OCI-LY7 (cell line): ENCODE measurements around the gene B3GNT9. TPM values are rescaled to one million over a fixed set of nuclear protein-coding genes. Genes with fewer than 3 reads are reported as not detected.

ENCODE experiments used
- BruUV-seq: library from RNA; stranded (reverse); fragments of 400-500 nt; replicated peaks from 2 replicates; lab custom pipeline; 2021; lab: Mats Ljungman, UMichigan
- CTCF ChIA-PET: fragments of 300-600 bp; sonication (Branson Sonifier 250); formaldehyde crosslinking; loops from one replicate; lab custom pipeline; 2022; ENCODE audit warnings: antibody characterized with exemption; ENCODE audit not compliant: unreplicated experiment; lab: Charles Lee
- POLR2A ChIA-PET: fragments of 300-600 bp; sonication (Branson Sonifier 250); formaldehyde crosslinking; loops from one replicate; lab custom pipeline; 2022; ENCODE audit warnings: antibody characterized with exemption; lab: Charles Lee
- DNase-seq: peaks from one replicate; pipeline ENCODE4 v3.0.0-alpha.2; 2015; ENCODE audit warnings: low spot score
- H2AFZ ChIP-seq: fragments of 200-600 bp; sonication (generic), shearing (Covaris generic); 2 replicates; pipeline ENCODE4 v1.6.1; 2014; ENCODE audit warnings: mild to moderate bottlenecking, antibody characterized with exemption, low read length, moderate library complexity
- H3K27ac ChIP-seq: fragments of 200-600 bp; sonication (generic); 2 replicates; pipeline ENCODE4 v1.5.1; 2014; ENCODE audit warnings: mixed run types, low read depth, mild to moderate bottlenecking, moderate library complexity, low read length, inconsistent platforms; ENCODE audit not compliant: poor library complexity, severe bottlenecking
- H3K36me3 ChIP-seq: fragments of 200-600 bp; sonication (generic); 2 replicates; pipeline ENCODE4 v1.6.1; 2014; ENCODE audit warnings: mild to moderate bottlenecking, antibody characterized with exemption, low read length, moderate library complexity, mixed read lengths; ENCODE audit not compliant: insufficient read depth
- H3K4me1 ChIP-seq: fragments of 200-600 bp; sonication (generic); 2 replicates; pipeline ENCODE4 v1.5.1; 2014; ENCODE audit warnings: mild to moderate bottlenecking, low read length; ENCODE audit not compliant: insufficient read depth, poor library complexity, severe bottlenecking
- H3K4me2 ChIP-seq: fragments of 200-600 bp; sonication (generic); 2 replicates; pipeline ENCODE4 v1.6.1; 2014; ENCODE audit warnings: mild to moderate bottlenecking, low read length
- H3K4me3 ChIP-seq: fragments of 200-600 bp; sonication (generic); 2 replicates; pipeline ENCODE4 v1.5.1; 2014; ENCODE audit warnings: mild to moderate bottlenecking, low read depth, low read length; ENCODE audit not compliant: poor library complexity, severe bottlenecking
- H3K79me2 ChIP-seq: fragments of 200-600 bp; sonication (generic); 2 replicates; pipeline ENCODE4 v1.6.1; 2016; ENCODE audit warnings: low read depth, mild to moderate bottlenecking, low read length, moderate library complexity, mixed read lengths; ENCODE audit not compliant: insufficient read depth
- H3K9me2 ChIP-seq: fragments of 200-600 bp; sonication (generic); 2 replicates; pipeline ENCODE4 v1.6.1; 2016; ENCODE audit warnings: mild to moderate bottlenecking, low read length, mixed read lengths; ENCODE audit not compliant: insufficient read depth
- H3K9me3 ChIP-seq: fragments of 200-600 bp; sonication (generic); 2 replicates; pipeline ENCODE4 v1.6.1; 2014; ENCODE audit warnings: mild to moderate bottlenecking, mixed run types, low read length, mixed read lengths
- H4K20me1 ChIP-seq: fragments of 200-600 bp; sonication (generic); 2 replicates; pipeline ENCODE4 v1.6.1; 2014; ENCODE audit warnings: mild to moderate bottlenecking, antibody characterized with exemption, low read length, moderate library complexity, mixed read lengths; ENCODE audit not compliant: insufficient read depth
- EZH2phosphoT487 ChIP-seq: fragments of 200-600 bp; sonication (generic); IDR thresholded peaks from 2 replicates; pipeline ENCODE4 v1.6.1; 2018; ENCODE audit warnings: low read depth, borderline replicate concordance, mild to moderate bottlenecking, mixed run types, antibody characterized with exemption, low read length, moderate library complexity, mixed read lengths
- intact Hi-C: fragments of 100-400 bp; cut with micrococcal nuclease; formaldehyde crosslinking; loops from one replicate; pipeline ENCODE4 v1.10.0; 2022; ENCODE audit not compliant: unreplicated experiment
- total RNA-seq, 2 experiments: library from RNA; depleted of rRNA in 1 of 2; stranded (reverse); fragments of >200 nt in 1 of 2; shearing (Covaris generic) in 1 of 2; gene quantifications; 2 replicates each; pipeline ENCODE4 v1.2.3, GENCODE V29; 2014 to 2022
- TF ChIP-seq, protein P1 (sequence below): fragments of 200-600 bp; sonication (generic); conservative IDR thresholded peaks from 2 replicates; pipeline ENCODE4 v1.5.1; 2014; ENCODE audit warnings: mild to moderate bottlenecking, antibody characterized with exemption, low read length, moderate library complexity, mixed read lengths

B3GNT9 gene
- total RNA-seq, 2 experiments from 2014 or later = 1.1 to 2.7 TPM

DNA sequence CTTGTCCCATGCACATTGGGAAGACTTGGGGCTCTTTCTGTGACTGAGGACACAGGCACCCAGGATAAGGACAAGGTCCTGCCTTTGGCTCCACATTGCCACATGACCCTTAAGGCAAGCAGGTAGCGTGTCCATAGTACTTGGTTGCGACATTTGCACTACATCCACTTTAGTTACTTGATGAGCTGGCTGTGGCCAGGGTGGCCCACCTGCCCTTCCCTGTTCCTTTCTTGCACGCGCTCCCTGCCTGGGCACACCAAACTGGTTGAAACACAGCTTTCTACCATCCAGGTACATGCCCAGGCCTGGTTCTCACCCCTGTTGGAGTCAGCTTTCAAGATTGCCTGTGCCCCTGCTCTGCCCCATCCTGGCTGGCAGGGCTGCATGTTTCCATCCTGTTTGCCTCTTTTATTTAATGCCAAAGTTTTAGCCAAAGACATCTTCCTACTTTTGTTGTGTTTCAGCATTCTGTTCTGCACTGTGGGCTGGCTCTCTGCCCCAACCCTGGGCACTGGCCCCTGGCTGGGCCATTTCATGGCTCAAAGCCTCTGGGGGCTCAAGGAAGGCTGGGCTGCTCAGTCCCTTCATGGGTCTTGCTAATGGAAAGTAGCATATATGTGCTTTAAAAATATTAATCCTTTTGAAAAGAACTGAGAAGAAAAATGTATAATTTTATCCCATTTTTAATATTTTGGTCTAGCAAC, 3.2 kb downstream of the B3GNT9 start:
- Histone ChIP-seq H3K4me3 (no peak overlapping the region), H3K27ac (no peak overlapping the region), H3K4me1 (no peaks in the 10 kb centered on the region), H2AFZ (no peak overlapping the region), H3K79me2 (no peaks in the 10 kb centered on the region), H4K20me1 (no peaks in the 10 kb centered on the region), H3K36me3 (peaks cover 59% of the 10 kb centered on the region), H3K9me3 (no peaks in the 10 kb centered on the region), H3K4me2 (no peak overlapping the region), H3K9me2 (no peaks in the 10 kb centered on the region)
- no peak for DNase-seq
- ChIA-PET CTCF (no interaction called here), POLR2A (no interaction called here)
- BruUV-seq = TSS peak; percentile 63
- intact Hi-C loops = no loop called here
- TF ChIP-seq, protein P1, sequence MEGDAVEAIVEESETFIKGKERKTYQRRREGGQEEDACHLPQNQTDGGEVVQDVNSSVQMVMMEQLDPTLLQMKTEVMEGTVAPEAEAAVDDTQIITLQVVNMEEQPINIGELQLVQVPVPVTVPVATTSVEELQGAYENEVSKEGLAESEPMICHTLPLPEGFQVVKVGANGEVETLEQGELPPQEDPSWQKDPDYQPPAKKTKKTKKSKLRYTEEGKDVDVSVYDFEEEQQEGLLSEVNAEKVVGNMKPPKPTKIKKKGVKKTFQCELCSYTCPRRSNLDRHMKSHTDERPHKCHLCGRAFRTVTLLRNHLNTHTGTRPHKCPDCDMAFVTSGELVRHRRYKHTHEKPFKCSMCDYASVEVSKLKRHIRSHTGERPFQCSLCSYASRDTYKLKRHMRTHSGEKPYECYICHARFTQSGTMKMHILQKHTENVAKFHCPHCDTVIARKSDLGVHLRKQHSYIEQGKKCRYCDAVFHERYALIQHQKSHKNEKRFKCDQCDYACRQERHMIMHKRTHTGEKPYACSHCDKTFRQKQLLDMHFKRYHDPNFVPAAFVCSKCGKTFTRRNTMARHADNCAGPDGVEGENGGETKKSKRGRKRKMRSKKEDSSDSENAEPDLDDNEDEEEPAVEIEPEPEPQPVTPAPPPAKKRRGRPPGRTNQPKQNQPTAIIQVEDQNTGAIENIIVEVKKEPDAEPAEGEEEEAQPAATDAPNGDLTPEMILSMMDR = no peak
- no peak for TF ChIP-seq EZH2phosphoT487

DNA sequence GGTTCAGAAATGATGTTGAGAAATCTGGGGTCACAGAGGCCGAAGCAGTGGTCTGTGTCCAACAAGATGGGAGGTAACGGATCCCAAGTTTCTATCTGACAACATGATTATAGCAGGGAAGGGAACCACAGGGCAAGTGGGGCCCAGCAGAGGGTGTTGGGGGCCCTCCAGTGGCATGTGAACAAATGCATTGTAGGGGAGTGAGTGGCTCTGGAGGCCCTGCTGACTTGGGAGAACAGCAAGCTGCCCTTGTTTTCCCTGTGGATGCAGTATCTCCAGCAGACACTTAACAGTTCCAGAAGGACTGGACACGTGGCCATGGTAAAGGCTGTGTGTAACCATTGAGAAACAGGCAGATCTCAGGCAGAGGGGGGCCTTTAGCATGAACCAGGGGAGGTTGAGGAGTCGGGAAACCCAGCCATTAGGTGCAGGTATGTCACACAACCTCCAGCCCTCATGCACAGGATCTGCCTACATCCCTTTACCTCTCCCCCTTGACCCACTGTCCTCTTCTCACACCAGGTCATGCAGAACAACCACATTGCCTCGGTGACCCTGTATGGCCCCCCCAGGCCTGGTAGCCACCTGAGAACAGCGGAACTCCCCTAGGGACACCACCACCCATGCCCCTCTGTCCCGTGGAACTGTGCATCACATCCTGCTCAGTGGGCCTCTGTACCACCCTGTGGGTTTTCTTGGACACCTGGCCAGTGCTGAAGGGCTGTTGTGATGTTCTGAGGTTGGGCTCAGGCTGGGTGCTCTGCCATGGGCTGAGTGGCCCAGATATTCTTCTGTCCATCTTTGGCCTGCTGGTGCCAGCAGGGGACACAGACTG, 4.1 kb downstream of the B3GNT9 start:
- no peaks in the 10 kb centered on the region for H3K9me2 ChIP-seq
- H3K79me2 ChIP-seq = no peaks in the 10 kb centered on the region
- no peak for TF ChIP-seq EZH2phosphoT487
- TF ChIP-seq, protein P1 = peak; percentile 38; the same call in 1 of the 2 replicates
- no peak overlapping the region for H2AFZ ChIP-seq
- no peaks in the 10 kb centered on the region for H3K4me1 ChIP-seq
- H3K4me3 ChIP-seq = no peak overlapping the region
- CTCF ChIA-PET = no interaction called here
- peaks cover 68% of the 10 kb centered on the region for H3K36me3 ChIP-seq
- H3K4me2 ChIP-seq = no peak overlapping the region
- no peaks in the 10 kb centered on the region for H3K9me3 ChIP-seq
- no peak for DNase-seq
- intact Hi-C loops = no loop called here
- POLR2A ChIA-PET = no interaction called here
- no peaks in the 10 kb centered on the region for H4K20me1 ChIP-seq
- no TSS peak for BruUV-seq
- no peak overlapping the region for H3K27ac ChIP-seq
